ENCODE data around the gene PARD3. TPM values are rescaled to one million over a fixed set of nuclear protein-coding genes. Genes with fewer than 3 reads are reported as not detected.

The PARD3 gene
- total and polyA plus RNA-seq, 2 donors (not counting 3 experiments of a cell fraction or from before 2014, with no cell fraction given), result 7.3 to 24.1 TPM

DNA sequence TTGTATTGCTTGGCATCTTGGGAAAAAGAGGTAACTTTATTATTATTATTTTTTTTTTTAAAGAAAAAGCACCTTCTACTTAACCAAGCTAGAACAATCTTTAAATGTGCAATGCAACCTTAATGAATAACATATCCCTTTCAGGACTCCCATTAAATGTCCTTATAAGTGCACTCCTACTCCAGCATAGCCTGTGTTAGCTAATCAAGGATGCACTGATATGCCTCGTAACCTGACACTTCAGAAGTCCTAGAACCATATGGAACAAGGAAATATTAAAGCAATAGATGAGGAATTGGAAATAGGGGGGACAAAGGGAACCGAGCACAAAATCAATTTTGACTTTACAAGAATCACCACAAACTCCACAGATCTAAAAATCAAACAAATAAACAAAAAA is 522.4 kb downstream of the PARD3 start:
- no peak for FAIRE-seq
- Histone ChIP-seq H3K27me3 (ENCODE audit: control insufficient read depth in 2 of 2, insufficient read depth in 2 of 2, low read length in 2 of 2) (no peaks in the 10 kb centered on the region), H3K9me1 (replicated peaks; ENCODE audit: control insufficient read depth, extremely low read depth, insufficient read depth, low read length) (no peaks in the 10 kb centered on the region), H3K4me2 (ENCODE audit: insufficient read depth, low read length) (no peak overlapping the region), H3K36me3 (ENCODE audit: control insufficient read depth in 2 of 2, extremely low read depth in 1 of 2, insufficient read depth in 2 of 2, low read length in 2 of 2) (no peaks in the 10 kb centered on the region), H3K9me3 (replicated peaks; ENCODE audit: control insufficient read depth, insufficient read depth, low read length) (no peaks in the 10 kb centered on the region), H3K79me2 (ENCODE audit: control insufficient read depth, insufficient read depth, low read length) (no peaks in the 10 kb centered on the region), H3K9ac (replicated peaks; ENCODE audit: extremely low read depth, insufficient read depth, low read length) (no peak overlapping the region), H2AFZ (ENCODE audit: low read depth, low read length) (no peak overlapping the region), H3K4me1 (ENCODE audit: control insufficient read depth, extremely low read depth, insufficient read depth, low read length) (peaks cover 10% of the 10 kb centered on the region), H3K4me3 (replicated peaks in 1 of 3; ENCODE audit: insufficient read depth in 1 of 3, low read depth in 1 of 3, low read length in 3 of 3) (no peak overlapping the region), H3K27ac (ENCODE audit: insufficient read depth, low read depth, low read length) (no peak overlapping the region), H4K20me1 (replicated peaks; ENCODE audit: control insufficient read depth, extremely low read depth, insufficient read depth, low read length) (no peaks in the 10 kb centered on the region)
- dilution Hi-C loops (cut with MboI; ENCODE audit: extremely low pct_ligation_motif_present, low sequenced_read_pairs), result no loop called here
- ChIA-PET POLR2A (no interaction called here), CTCF (no interaction called here)
- intact Hi-C loops (cut with micrococcal nuclease), result no loop called here
- DNase-seq (ENCODE audit: low read depth, low spot score), result no peak
- no TSS peak for BruUV-seq (replicated peaks)
- TF ChIP-seq, protein P1, sequence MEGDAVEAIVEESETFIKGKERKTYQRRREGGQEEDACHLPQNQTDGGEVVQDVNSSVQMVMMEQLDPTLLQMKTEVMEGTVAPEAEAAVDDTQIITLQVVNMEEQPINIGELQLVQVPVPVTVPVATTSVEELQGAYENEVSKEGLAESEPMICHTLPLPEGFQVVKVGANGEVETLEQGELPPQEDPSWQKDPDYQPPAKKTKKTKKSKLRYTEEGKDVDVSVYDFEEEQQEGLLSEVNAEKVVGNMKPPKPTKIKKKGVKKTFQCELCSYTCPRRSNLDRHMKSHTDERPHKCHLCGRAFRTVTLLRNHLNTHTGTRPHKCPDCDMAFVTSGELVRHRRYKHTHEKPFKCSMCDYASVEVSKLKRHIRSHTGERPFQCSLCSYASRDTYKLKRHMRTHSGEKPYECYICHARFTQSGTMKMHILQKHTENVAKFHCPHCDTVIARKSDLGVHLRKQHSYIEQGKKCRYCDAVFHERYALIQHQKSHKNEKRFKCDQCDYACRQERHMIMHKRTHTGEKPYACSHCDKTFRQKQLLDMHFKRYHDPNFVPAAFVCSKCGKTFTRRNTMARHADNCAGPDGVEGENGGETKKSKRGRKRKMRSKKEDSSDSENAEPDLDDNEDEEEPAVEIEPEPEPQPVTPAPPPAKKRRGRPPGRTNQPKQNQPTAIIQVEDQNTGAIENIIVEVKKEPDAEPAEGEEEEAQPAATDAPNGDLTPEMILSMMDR (IDR thresholded peaks at IDR 0.05; ENCODE audit: extremely low read depth in 1 of 2, insufficient read depth in 1 of 2, low read depth in 1 of 2, low read length in 2 of 2), result no peak

DNA sequence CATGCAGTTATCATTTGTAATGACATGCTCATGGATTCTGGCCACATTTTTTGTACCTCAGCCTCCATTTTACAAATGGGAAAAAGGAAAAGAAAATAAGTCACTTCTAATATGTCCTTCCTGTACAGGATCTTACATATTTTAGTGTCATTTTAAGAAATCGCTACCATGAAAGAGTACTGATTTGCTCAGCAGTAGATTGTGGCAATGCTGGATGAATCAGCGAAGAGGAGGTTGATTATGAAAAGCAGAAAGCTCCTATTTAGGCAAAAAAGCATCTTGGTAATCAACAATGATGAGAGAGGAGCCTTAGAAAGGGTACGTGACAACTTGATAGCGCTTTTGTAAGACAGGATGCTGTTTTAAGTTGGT is 522.9 kb downstream of the PARD3 start:
- intact Hi-C loops (cut with micrococcal nuclease), result no loop called here
- DNase-seq (ENCODE audit: low read depth, low spot score) (no peak), FAIRE-seq (no peak)
- no peaks in the 10 kb centered on the region for H3K9me3 ChIP-seq (replicated peaks; ENCODE audit: control insufficient read depth, insufficient read depth, low read length)
- BruUV-seq (replicated peaks), result no TSS peak
- H4K20me1 ChIP-seq (replicated peaks; ENCODE audit: control insufficient read depth, extremely low read depth, insufficient read depth, low read length), result no peaks in the 10 kb centered on the region
- H3K36me3 ChIP-seq (ENCODE audit: control insufficient read depth in 2 of 2, extremely low read depth in 1 of 2, insufficient read depth in 2 of 2, low read length in 2 of 2), result no peaks in the 10 kb centered on the region
- no peak overlapping the region for H3K9ac ChIP-seq (replicated peaks; ENCODE audit: extremely low read depth, insufficient read depth, low read length)
- TF ChIP-seq GATA2 (IDR thresholded peaks at IDR 0.05; ENCODE audit: insufficient read depth, insufficient read length, low read depth, low read length) (no peak), EZH2 (IDR thresholded peaks at IDR 0.05; ENCODE audit: borderline replicate concordance, low read depth, low read length, severe bottlenecking) (no peak), FOS (IDR thresholded peaks at IDR 0.05; ENCODE audit: borderline replicate concordance, insufficient read depth, low read length) (no peak), POLR2A (IDR thresholded peaks at IDR 0.05; ENCODE audit: low read depth, low read length) (no peak)
- TF ChIP-seq, protein P2, sequence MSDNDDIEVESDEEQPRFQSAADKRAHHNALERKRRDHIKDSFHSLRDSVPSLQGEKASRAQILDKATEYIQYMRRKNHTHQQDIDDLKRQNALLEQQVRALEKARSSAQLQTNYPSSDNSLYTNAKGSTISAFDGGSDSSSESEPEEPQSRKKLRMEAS (IDR thresholded peaks at IDR 0.05; ENCODE audit: insufficient read depth, insufficient read length), result no peak
- TF ChIP-seq, protein P1 (IDR thresholded peaks at IDR 0.05; ENCODE audit: extremely low read depth in 1 of 2, insufficient read depth in 1 of 2, low read depth in 1 of 2, low read length in 2 of 2), result no peak
- POLR2A ChIA-PET, result no interaction called here
- no peak overlapping the region for H3K27ac ChIP-seq (ENCODE audit: insufficient read depth, low read depth, low read length)
- dilution Hi-C loops (cut with MboI; ENCODE audit: extremely low pct_ligation_motif_present, low sequenced_read_pairs), result no loop called here
- CTCF ChIA-PET, result no interaction called here
- H3K4me3 ChIP-seq (replicated peaks in 1 of 3; ENCODE audit: insufficient read depth in 1 of 3, low read depth in 1 of 3, low read length in 3 of 3), result no peak overlapping the region
- H3K4me2 ChIP-seq (ENCODE audit: insufficient read depth, low read length), result no peak overlapping the region
- no peak overlapping the region for H2AFZ ChIP-seq (ENCODE audit: low read depth, low read length)
- H3K27me3 ChIP-seq (ENCODE audit: control insufficient read depth in 2 of 2, insufficient read depth in 2 of 2, low read length in 2 of 2), result no peaks in the 10 kb centered on the region
- no peaks in the 10 kb centered on the region for H3K79me2 ChIP-seq (ENCODE audit: control insufficient read depth, insufficient read depth, low read length)
- no peaks in the 10 kb centered on the region for H3K9me1 ChIP-seq (replicated peaks; ENCODE audit: control insufficient read depth, extremely low read depth, insufficient read depth, low read length)
- H3K4me1 ChIP-seq (ENCODE audit: control insufficient read depth, extremely low read depth, insufficient read depth, low read length), result peaks cover 10% of the 10 kb centered on the region
